Activated T-cell treated with anti-CD3 and anti-CD28 coated beads, Interleukin-2, amount 50 U/mL, for 48 hours (primary cell): ENCODE measurements around the gene EMC10.
A peak's percentile ranks its signal among the peaks of the same experiment; 100 is the strongest.
"Not testable (repeated sequence)": the region's sequence is repeated elsewhere in the genome, so short reads cannot be mapped to it uniquely, and the experiment has no call there.

Experiments used
- DNase-seq, 2 experiments: peaks; one replicate each; pipeline ENCODE4 v3.0.0-alpha.2; 2020

EMC10 gene

GRCh38 chr19:50453243-50453642 lies 23.1 kb upstream of the EMC10 start:
- DNase-seq = no peak

DNA sequence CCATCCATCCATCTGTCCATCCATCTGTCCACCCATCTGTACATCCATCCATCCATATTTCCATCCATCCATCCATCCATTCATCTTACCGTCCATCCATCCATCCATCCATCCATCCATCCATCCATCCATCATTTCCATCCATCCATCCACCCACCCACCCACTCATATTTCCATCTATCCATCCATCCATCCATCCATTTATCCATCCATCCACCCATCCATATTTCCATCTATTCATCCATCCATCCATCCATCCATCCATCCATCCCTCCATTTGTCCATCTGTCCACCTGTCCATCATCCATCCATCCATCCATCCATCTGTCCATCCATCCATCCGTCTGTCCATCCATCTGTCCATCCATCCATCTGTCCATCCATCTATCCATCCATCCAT lies 20.3 kb upstream of the EMC10 start:
- no peak for DNase-seq

DNA sequence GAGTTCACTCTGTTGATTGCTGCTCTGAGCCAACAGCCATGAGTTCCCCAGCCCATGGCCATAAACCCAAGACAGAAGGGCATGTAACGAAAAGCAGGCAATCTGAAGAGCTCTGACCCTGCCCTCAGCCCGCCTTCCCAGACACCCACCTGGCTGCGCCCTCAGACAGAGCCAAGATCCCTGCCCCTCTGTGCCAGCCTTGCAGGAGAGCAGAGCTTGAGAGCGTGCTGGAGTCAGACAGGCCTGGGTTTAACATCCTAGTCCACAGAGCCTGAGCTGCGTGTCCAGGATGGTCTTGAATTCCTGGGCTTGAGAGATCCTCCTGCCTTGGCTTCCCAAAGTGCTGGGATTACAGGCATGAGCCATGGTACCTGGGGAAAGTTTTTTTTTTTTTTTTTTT lies 19.0 kb upstream of the EMC10 start:
- no peak for DNase-seq

GRCh38 chr19:50458396-50459066 lies 17.8 kb upstream of the EMC10 start:
- no peak for DNase-seq

GRCh38 chr19:50459067-50459456 lies 17.2 kb upstream of the EMC10 start:
- no peak for DNase-seq

- no peak for DNase-seq
Observed at GRCh38 chr19:50459638-50460037, 16.7 kb upstream of the EMC10 start.

DNA sequence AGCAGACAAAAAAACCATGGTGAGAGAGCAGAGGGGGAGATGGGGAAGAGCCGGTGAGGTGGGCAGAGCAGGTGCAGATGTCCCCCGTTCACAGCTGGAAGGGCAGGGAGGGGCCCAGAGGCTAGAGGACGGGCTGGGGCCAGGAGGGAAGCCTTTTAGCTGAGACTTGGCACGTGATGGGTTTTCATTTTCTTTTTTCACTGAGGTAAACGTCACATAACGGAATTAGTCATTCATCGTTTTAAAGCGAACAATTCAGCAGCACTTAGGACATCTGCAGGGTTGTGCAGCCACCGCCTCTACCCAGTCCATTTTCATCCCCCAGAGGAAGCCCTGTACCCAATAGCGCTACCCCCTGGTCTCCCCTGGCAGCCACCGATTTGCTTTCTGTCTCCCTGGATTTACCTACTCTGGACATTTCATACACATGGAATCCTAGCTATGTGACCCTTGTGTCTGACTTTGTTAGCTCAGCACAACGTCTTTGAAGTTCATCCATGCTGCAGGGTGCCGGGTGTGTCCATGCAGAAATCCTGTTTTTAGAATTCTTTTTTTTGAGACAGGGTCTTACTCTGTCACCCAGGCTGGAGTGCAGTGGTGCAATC lies 16.0 kb upstream of the EMC10 start:
- peak; percentile 30 to 42 for DNase-seq

GRCh38 chr19:50461066-50461875 lies 15.0 kb upstream of the EMC10 start:
- DNase-seq = peak; percentile 81 to 82

DNA sequence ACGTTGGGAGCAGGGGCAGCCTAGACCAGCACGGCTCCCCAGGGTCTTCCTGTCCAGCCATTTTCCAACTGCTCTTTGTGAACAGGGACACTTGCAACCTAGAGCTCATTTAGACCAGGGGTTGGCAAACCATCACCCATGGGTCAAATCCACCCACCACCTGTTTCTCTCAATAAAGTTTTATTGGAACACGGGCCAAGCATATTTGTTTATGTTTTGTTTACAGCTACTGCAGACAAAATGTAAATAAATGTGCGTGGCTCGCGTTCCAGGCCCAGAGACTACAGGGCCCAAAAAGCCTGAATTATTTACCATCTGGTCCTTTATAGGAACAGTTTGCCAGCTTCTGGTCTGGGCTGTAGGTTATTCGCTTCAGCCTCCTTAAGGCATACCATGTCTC lies 13.3 kb upstream of the EMC10 start:
- no peak for DNase-seq

GRCh38 chr19:50464348-50464747 lies 12.0 kb upstream of the EMC10 start:
- no peak for DNase-seq

DNA sequence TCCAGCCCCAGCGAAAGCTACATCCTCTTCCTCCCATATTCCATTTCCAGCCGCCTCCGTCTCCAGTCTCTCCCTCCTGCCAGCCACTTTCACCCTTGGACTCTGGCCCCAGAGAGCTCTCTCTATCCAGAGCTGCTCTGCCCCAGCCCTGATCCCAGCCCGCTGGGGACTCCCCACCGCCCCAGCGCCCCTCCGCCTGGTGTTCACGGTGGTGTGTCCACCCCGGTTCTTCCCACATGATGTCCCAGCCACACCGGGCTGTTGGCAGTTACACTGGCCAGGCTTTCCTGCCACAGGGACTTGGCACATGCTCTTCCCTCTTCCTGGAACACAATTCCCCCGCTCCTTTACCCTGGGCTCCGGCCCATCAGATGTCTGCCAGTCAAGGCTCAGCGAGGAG lies 11.3 kb upstream of the EMC10 start:
- no peak for DNase-seq

DNA sequence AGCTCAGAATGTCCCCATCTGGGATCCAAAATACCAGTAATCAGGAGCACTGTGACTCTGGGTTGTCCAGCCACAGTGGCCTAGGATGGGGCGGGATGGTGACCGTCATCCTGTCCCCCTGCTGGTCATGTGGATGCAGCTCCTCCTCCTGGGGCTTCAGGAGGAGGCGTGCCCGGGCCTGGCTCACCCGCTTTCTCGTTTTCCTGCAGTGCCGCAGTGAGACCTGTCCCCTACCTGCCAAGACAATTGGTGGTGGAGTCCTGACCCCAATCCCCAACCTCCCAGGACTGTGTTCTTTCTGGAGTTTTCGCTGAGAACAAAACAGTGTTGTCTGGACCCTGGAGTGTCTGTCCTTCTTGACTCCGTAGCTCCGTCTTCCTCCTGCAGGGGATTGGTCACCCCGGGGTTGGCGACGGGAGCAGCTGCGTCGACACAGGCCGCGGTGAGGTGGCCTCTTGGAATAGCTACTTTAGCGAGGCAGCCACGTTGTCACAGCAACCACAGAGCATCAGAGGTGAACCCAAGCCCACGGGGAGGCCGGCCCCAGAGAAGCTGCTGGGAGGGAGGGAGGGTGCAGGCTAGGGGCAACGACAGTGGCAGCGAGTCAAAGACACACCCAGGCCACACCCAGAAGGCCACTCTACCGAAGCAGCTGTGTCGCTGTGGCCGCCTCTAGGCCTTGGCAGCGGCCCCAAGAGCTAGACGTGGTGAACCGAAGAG lies 10.2 kb upstream of the EMC10 start:
- no peak for DNase-seq

GRCh38 chr19:50466706-50467039 lies 9.6 kb upstream of the EMC10 start:
- DNase-seq = no peak

GRCh38 chr19:50467566-50467965 lies 8.7 kb upstream of the EMC10 start:
- no peak for DNase-seq

DNA sequence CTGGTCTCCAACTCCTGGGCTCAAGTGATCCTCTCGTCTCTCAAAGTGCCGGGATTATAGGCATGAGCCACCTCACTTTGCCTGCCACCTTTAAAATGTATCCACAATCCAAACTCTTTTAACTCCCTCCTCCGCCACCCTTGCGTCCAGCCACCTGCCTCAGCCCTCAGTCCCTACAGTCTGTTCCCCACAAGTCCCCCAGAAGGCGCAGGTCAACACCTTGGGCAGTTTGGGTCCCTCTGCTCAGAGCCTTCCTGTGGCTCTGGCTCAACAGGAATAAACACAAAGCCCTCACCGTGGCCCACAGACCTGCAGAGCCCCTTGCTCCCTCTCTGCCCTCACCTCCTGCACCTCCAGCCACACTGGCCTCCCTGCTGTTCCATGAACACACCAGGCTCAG lies 7.5 kb upstream of the EMC10 start:
- no peak for DNase-seq

GRCh38 chr19:50473336-50473735 lies 3.0 kb upstream of the EMC10 start:
- not testable (repeated sequence) for DNase-seq

DNA sequence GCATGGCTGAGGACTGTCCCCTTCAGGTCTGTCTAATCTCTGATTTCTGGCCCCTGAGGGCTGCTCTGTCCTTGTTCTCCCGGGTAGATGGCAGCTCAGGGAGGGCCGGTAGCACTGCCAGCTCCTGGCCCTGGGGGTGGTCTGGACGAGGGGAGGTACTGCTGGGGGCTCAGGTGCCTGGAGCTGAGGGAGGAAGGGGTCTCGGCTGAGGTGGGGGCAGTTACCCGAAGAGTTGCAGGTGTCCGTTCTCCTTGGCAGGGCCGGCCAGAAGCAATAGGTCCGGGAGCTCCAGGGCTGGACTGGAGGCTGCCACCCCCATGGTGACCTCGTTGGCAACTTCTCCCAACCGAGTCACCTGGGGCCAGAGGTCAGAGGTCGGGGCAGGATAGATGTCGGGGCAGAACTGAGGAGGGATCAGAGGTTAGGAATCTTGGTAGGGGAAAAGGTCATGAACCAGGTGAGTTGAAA lies 1.2 kb upstream of the EMC10 start:
- no peak for DNase-seq

DNA sequence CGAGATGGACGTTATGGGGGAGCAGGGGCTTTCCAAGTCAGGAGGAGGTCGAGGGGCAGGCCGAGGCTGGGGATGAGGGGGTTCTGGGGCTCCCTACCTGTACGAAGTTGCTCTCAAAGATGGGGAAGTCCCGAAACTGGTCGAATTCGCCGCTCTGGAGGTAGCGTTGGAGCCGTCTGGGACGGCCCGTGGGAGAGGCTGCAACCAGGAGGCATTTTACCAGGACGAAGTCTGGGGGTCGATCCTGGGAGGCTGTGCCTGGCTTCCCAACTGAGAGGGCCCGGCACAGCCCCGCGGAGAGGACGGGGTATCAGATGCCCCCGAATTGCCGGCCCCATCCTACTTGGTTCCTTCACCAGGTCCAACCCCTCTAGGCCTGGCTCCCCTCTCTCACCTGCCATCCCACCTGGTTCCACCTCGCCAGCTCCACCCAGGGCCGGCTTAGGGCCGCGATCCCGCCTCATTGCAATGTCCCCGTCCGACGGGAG lies 527 bp upstream of the EMC10 start:
- no peak for DNase-seq

GRCh38 chr19:50476907-50477238 lies 566 bp downstream of the EMC10 start:
- DNase-seq = no peak

DNA sequence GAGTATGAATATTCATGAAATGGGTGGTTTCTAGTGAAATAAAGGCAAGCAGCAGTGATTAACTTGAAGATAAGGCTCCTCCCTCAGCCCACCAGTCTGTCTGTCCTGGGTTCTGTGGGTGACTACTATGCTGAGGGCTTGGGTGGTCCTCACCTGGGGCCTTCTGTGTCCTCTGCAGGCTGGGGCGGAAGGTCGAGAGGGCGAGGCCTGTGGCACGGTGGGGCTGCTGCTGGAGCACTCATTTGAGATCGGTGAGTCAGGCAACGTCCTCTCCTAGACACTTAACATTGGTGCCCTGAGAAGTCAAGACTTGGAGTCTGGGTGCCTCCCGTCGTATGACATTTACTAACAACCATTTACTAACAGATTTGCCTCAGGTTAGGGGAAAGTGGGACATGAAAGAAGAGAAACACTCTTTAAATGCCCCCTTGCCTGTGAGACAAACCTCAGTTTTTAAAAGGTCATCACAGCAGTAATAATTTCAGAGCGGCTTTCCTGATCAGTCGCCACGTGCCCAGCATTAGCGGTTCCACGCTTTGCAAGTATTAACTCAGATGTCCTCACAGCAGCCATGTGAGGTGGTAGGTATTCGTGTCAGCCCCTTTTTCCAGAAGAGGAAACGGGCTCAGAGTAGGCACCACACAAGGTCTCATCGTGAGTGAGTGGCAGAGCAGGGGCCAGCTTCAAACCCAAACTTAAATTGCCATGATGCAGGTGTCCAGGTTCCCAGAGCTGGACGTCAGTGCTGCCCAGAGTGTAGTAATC lies 1.6 kb downstream of the EMC10 start:
- no peak for DNase-seq

DNA sequence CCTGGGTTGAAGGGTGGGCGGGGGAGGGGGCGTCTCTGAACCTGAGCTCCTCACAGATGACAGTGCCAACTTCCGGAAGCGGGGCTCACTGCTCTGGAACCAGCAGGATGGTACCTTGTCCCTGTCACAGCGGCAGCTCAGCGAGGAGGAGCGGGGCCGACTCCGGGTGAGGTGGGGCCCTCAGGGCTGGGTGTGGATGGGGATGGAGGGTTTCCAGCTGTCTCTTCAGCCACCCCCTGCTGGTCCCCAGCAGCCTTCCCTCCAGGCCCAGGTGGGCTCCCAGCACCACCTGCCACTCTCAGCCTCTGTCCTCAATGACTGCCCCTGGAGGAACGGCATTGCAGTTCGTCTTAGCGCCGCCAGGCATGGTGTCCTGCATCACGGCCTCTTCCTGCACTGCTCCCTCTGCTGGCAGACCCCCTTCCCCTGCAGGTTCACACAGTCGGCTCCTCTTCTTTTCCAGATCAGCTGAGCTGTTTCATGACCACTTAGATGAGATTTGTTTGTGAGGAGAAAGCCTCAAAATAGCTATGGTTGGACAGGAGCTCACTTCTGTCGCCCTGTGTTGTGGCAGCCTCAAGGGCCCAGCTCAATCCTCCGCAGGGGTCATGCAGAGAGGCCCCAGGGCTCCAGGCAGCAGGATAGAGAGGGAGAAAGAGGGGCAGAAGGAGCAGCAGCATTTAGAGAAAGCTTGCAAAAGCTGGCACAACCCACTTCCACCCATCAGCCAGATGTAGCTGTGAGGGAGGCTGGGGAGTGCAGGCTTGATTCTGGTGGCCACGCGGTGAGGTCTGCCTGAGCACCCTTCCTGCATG lies 2.8 kb downstream of the EMC10 start:
- peak in 1 of 2 experiments; percentile 48 for DNase-seq

- DNase-seq = no peak
Observed at GRCh38 chr19:50479761-50480251, 3.5 kb downstream of the EMC10 start.
